Astrocyte (in vitro differentiated cells and primary cell): ENCODE measurements around the gene PAOX. TPM values are rescaled to one million over a fixed set of nuclear protein-coding genes. Genes with fewer than 3 reads are reported as not detected.

Experiments used
- DNase-seq: peaks from one replicate; pipeline ENCODE4 v3.0.0-alpha.2; 2010; ENCODE audit warnings: low read depth
- FAIRE-seq: peaks from 2 replicates; lab custom pipeline; 2011; peaks lifted over from hg19 to GRCh38; lab: Jason Lieb, UNC
- H2AFZ ChIP-seq: 2 replicates; pipeline ENCODE4 v1.6.0; 2012; ENCODE audit warnings: low read depth, low read length, inconsistent platforms
- H3K27ac ChIP-seq: 2 replicates; pipeline ENCODE4 v1.5.1; 2011; ENCODE audit warnings: low read depth, low read length, inconsistent platforms
- H3K27me3 ChIP-seq: 2 replicates; pipeline ENCODE4 v1.6.0; 2011; ENCODE audit warnings: low read length, inconsistent platforms; ENCODE audit not compliant: insufficient read depth
- H3K36me3 ChIP-seq: 2 replicates; pipeline ENCODE4 v1.5.1; 2011; ENCODE audit warnings: low read length, inconsistent platforms; ENCODE audit not compliant: insufficient read depth
- H3K4me1 ChIP-seq: 2 replicates; pipeline ENCODE4 v1.5.1; 2011; ENCODE audit warnings: low read length, inconsistent platforms; ENCODE audit not compliant: insufficient read depth
- H3K4me2 ChIP-seq: 2 replicates; pipeline ENCODE4 v1.6.0; 2012; ENCODE audit warnings: low read length, inconsistent platforms
- H3K4me3 ChIP-seq: 2 replicates; pipeline ENCODE4 v1.5.1; 2011; ENCODE audit warnings: low read depth, mild to moderate bottlenecking, low read length, inconsistent platforms; ENCODE audit not compliant: insufficient read depth
- H3K79me2 ChIP-seq: 2 replicates; pipeline ENCODE4 v1.6.0; 2012; ENCODE audit warnings: mild to moderate bottlenecking, low read length, inconsistent platforms; ENCODE audit not compliant: insufficient read depth
- H3K9ac ChIP-seq: 2 replicates; pipeline ENCODE4 v1.6.0; 2012; ENCODE audit warnings: mild to moderate bottlenecking, low read length, inconsistent platforms
- H3K9me3 ChIP-seq: 2 replicates; pipeline ENCODE4 v1.5.1; 2012; ENCODE audit warnings: low read depth, mild to moderate bottlenecking, low read length, inconsistent platforms; ENCODE audit not compliant: insufficient read depth
- H4K20me1 ChIP-seq: 2 replicates; pipeline ENCODE4 v1.6.0; 2012; ENCODE audit warnings: low read length, inconsistent platforms; ENCODE audit not compliant: insufficient read depth
- H3K27ac Mint-ChIP-seq: one replicate; pipeline ENCODE4 v1.8.0; 2021; ENCODE audit warnings: mild to moderate bottlenecking, mixed read lengths; ENCODE audit not compliant: unreplicated experiment
- H3K27me3 Mint-ChIP-seq: one replicate; pipeline ENCODE4 v1.8.0; 2021; ENCODE audit warnings: low read depth, mixed read lengths; ENCODE audit not compliant: unreplicated experiment
- H3K36me3 Mint-ChIP-seq: one replicate; pipeline ENCODE4 v1.8.0; 2021; ENCODE audit warnings: low read depth, mixed read lengths; ENCODE audit not compliant: unreplicated experiment
- H3K4me1 Mint-ChIP-seq: one replicate; pipeline ENCODE4 v1.8.0; 2021; ENCODE audit warnings: low read depth, mixed read lengths; ENCODE audit not compliant: unreplicated experiment
- H3K4me3 Mint-ChIP-seq: one replicate; pipeline ENCODE4 v1.8.0; 2021; ENCODE audit warnings: mild to moderate bottlenecking, moderate library complexity, mixed read lengths; ENCODE audit not compliant: unreplicated experiment
- H3K9me3 Mint-ChIP-seq: one replicate; pipeline ENCODE4 v1.8.0; 2021; ENCODE audit warnings: mild to moderate bottlenecking, mixed read lengths; ENCODE audit not compliant: unreplicated experiment
- CTCF ChIP-seq: IDR thresholded peaks from 2 replicates; pipeline ENCODE4 v1.5.1; 2011; ENCODE audit warnings: low read depth, mild to moderate bottlenecking, inconsistent platforms, low read length, moderate library complexity; ENCODE audit not compliant: insufficient read depth
- EZH2 ChIP-seq: IDR thresholded peaks from 2 replicates; pipeline ENCODE4 v1.6.1; 2012; ENCODE audit warnings: mild to moderate bottlenecking, low read length, inconsistent platforms; ENCODE audit not compliant: insufficient read depth
- total RNA-seq: library from RNA; stranded (reverse); gene quantifications from 2 replicates; pipeline ENCODE4 v1.2.1, GENCODE V29; 2021

Gene PAOX
- total RNA-seq, 1 donor from 2014 or later, result 7.9 TPM

GRCh38 chr10:133336577-133337369 is 42.3 kb upstream of the PAOX start, which contains the start of gene CALY:
TSS of gene CALY (minus strand) at chr10:133336896. CDS start at chr10:133328989, 7,907 bp downstream.
- Mint-ChIP-seq H3K4me3 (no peak within 1 kb of the TSS), H3K27ac (no peak within 1 kb of the TSS), H3K36me3 (peaks cover 2% of the 10 kb centered on the region), H3K4me1 (no peaks in the 10 kb centered on the region), H3K27me3 (peaks cover 31% of the 10 kb centered on the region), H3K9me3 (peaks cover 4% of the 10 kb centered on the region)
- no peaks in the 10 kb centered on the region for H3K36me3 ChIP-seq
- H3K27me3 ChIP-seq, result peaks cover 29% of the 10 kb centered on the region
- no peaks in the 10 kb centered on the region for H3K9me3 ChIP-seq
- H3K27ac ChIP-seq, result no peak within 1 kb of the TSS
- TF ChIP-seq CTCF (no peak), EZH2 (peak; percentile 98)
- H2AFZ ChIP-seq, result no peak within 1 kb of the TSS
- no peak for FAIRE-seq
- H3K4me2 ChIP-seq, result peak within 1 kb of the TSS; percentile 80
- H3K79me2 ChIP-seq, result no peaks in the 10 kb centered on the region
- H4K20me1 ChIP-seq, result no peaks in the 10 kb centered on the region
- H3K4me3 ChIP-seq, result no peak within 1 kb of the TSS
- H3K4me1 ChIP-seq, result peaks cover 10% of the 10 kb centered on the region
- H3K9ac ChIP-seq, result no peak within 1 kb of the TSS
- DNase-seq, result no peak

GRCh38 chr10:133337370-133337725 is 41.7 kb upstream of the PAOX start:
- Mint-ChIP-seq H3K4me1 (no peaks in the 10 kb centered on the region), H3K27ac (no peak overlapping the region), H3K27me3 (peaks cover 27% of the 10 kb centered on the region), H3K9me3 (peaks cover 4% of the 10 kb centered on the region), H3K36me3 (peaks cover 2% of the 10 kb centered on the region), H3K4me3 (no peak overlapping the region)
- Histone ChIP-seq H2AFZ (no peak overlapping the region), H3K4me2 (no peak overlapping the region), H3K4me1 (peaks cover 10% of the 10 kb centered on the region), H3K36me3 (no peaks in the 10 kb centered on the region), H3K9me3 (no peaks in the 10 kb centered on the region), H3K27ac (no peak overlapping the region), H3K27me3 (peaks cover 23% of the 10 kb centered on the region), H3K9ac (no peak overlapping the region), H3K79me2 (no peaks in the 10 kb centered on the region), H3K4me3 (no peak overlapping the region), H4K20me1 (no peaks in the 10 kb centered on the region)
- FAIRE-seq, result no peak
- no peak for DNase-seq
- TF ChIP-seq EZH2 (no peak), CTCF (no peak)
